ENCODE results near the gene YLPM1.

The YLPM1 gene

GRCh38 chr14:74836251-74836960, 73.3 kb downstream of the YLPM1 start:
- no peaks in the 10 kb centered on the region for H3K4me1 ChIP-seq (ENCODE audit: control insufficient read depth, insufficient read depth, low read length)
- H3K9me3 ChIP-seq (ENCODE audit: control insufficient read depth, insufficient read depth, low read depth, low read length) = no peaks in the 10 kb centered on the region
- ChIA-PET POLR2A (no interaction called here), CTCF (interaction anchor here (1.5 kb wide), 1 partner anchor 24 kb away, joined by 7 read pairs; no protein-coding TSS in a partner anchor)
- H3K4me3 ChIP-seq (ENCODE audit: low read depth, low read length) = no peak overlapping the region
- H3K36me3 ChIP-seq (ENCODE audit: control insufficient read depth in 2 of 2, insufficient read depth in 1 of 2, low read length in 2 of 2) = peaks cover 6 to 43% of the 10 kb centered on the region in 2 experiments
- H3K27ac ChIP-seq (ENCODE audit: extremely low read depth, low read depth, low read length) = no peak overlapping the region
- no peak for TF ChIP-seq SP3 (tag by site-specific recombination; IDR thresholded peaks at IDR 0.05)

- no peak for TF ChIP-seq ZNF214 (tag by site-specific recombination; IDR thresholded peaks at IDR 0.05; ENCODE audit: borderline replicate concordance)
- TF ChIP-seq ZIC2 (tag by site-specific recombination; IDR thresholded peaks at IDR 0.05) = no peak
- no peak for TF ChIP-seq ATF2 (tag by site-specific recombination; IDR thresholded peaks at IDR 0.05; ENCODE audit: low read depth)
- no peak for TF ChIP-seq FEZF1 (tag by site-specific recombination; IDR thresholded peaks at IDR 0.05)
- TF ChIP-seq ZNF791 (tag by site-specific recombination; IDR thresholded peaks at IDR 0.05) = no peak
- TF ChIP-seq ZNF239 (tag by site-specific recombination; IDR thresholded peaks at IDR 0.05) = no peak
- TF ChIP-seq MZF1 (tag by site-specific recombination; IDR thresholded peaks at IDR 0.05; ENCODE audit: borderline replicate concordance) = no peak
- no peak for TF ChIP-seq ZBTB7A (tag by site-specific recombination; IDR thresholded peaks at IDR 0.05; ENCODE audit: low read depth)
- TF ChIP-seq ZSCAN16 (tag by site-specific recombination; IDR thresholded peaks at IDR 0.05) = no peak
- no peak for TF ChIP-seq HOXA7 (CRISPR knock-in tag; IDR thresholded peaks at IDR 0.05; ENCODE audit: borderline replicate concordance)
- no peak for TF ChIP-seq ZNF768 (tag by site-specific recombination; IDR thresholded peaks at IDR 0.05)
- TF ChIP-seq SP3 (tag by site-specific recombination; IDR thresholded peaks at IDR 0.05) = no peak
- TF ChIP-seq BCL11B (tag by site-specific recombination; IDR thresholded peaks at IDR 0.05; ENCODE audit: low read depth) = no peak
- no peak for TF ChIP-seq ZNF140 (tag by site-specific recombination; IDR thresholded peaks at IDR 0.05)
- TF ChIP-seq ZSCAN18 (tag by site-specific recombination; IDR thresholded peaks at IDR 0.05) = no peak
- TF ChIP-seq ZNF223 (tag by site-specific recombination; IDR thresholded peaks at IDR 0.05) = no peak
- TF ChIP-seq KLF9 (tag by site-specific recombination; IDR thresholded peaks at IDR 0.05; ENCODE audit: low read depth) = no peak
- no peak for TF ChIP-seq ZNF350 (tag by site-specific recombination; IDR thresholded peaks at IDR 0.05)
- Histone ChIP-seq H3K9me3 (ENCODE audit: control insufficient read depth, insufficient read depth, low read depth, low read length) (no peaks in the 10 kb centered on the region), H3K27ac (ENCODE audit: extremely low read depth, low read depth, low read length) (no peak overlapping the region), H3K4me1 (ENCODE audit: control insufficient read depth, insufficient read depth, low read length) (no peaks in the 10 kb centered on the region), H3K4me3 (ENCODE audit: low read depth, low read length) (no peak overlapping the region), H3K36me3 (ENCODE audit: control insufficient read depth in 2 of 2, insufficient read depth in 1 of 2, low read length in 2 of 2) (peaks cover 6 to 45% of the 10 kb centered on the region in 2 experiments)
- CTCF ChIA-PET = no interaction called here
- POLR2A ChIA-PET = interaction anchor here (0.6 to 1.5 kb wide), 3 partner anchors 75 to 126 kb away, joined by 3 to 9 read pairs (median 3); partner anchors contain the start of gene YLPM1
Measured at GRCh38 chr14:74838166-74838565, 75.0 kb downstream of the YLPM1 start.

GRCh38 chr14:74840603-74841030, 77.5 kb downstream of the YLPM1 start:
- H3K4me3 ChIP-seq (ENCODE audit: low read depth, low read length) = no peak overlapping the region
- POLR2A ChIA-PET = no interaction called here
- CTCF ChIA-PET = interaction anchor here (1.1 to 2.0 kb wide), 2 partner anchors 21 to 66 kb away, joined by 3 to 12 read pairs; no protein-coding TSS in a partner anchor
- no peak overlapping the region for H3K27ac ChIP-seq (ENCODE audit: extremely low read depth, low read depth, low read length)
- H3K36me3 ChIP-seq (ENCODE audit: control insufficient read depth in 2 of 2, insufficient read depth in 1 of 2, low read length in 2 of 2) = peaks cover under 1 to 34% of the 10 kb centered on the region in 2 experiments
- no peaks in the 10 kb centered on the region for H3K4me1 ChIP-seq (ENCODE audit: control insufficient read depth, insufficient read depth, low read length)
- no peaks in the 10 kb centered on the region for H3K9me3 ChIP-seq (ENCODE audit: control insufficient read depth, insufficient read depth, low read depth, low read length)
- no peak for TF ChIP-seq ZNF423 (tag by site-specific recombination; IDR thresholded peaks at IDR 0.05)
- no peak for TF ChIP-seq ZNF138 (tag by site-specific recombination; IDR thresholded peaks at IDR 0.05; ENCODE audit: borderline replicate concordance)
- TF ChIP-seq ZNF561 (tag by site-specific recombination; IDR thresholded peaks at IDR 0.05; ENCODE audit: borderline replicate concordance) = no peak
- no peak for TF ChIP-seq ZNF157 (tag by site-specific recombination; IDR thresholded peaks at IDR 0.05)
- TF ChIP-seq PRDM4 (tag by site-specific recombination; IDR thresholded peaks at IDR 0.05) = no peak
- no peak for TF ChIP-seq ZNF488 (tag by site-specific recombination; IDR thresholded peaks at IDR 0.05)
- TF ChIP-seq ZNF664 (tag by site-specific recombination; IDR thresholded peaks at IDR 0.05) = no peak

Measured in HEK293 (cell line).